IPS-18c (cell line): ENCODE results near the gene ACACB.
A peak's percentile ranks its signal among the peaks of the same experiment; 100 is the strongest.

Experiments
- H3K4me3 ChIP-seq: 2 replicates; pipeline ENCODE4 v1.7.0; 2013; ENCODE audit warnings: low read depth, mild to moderate bottlenecking, low read length, moderate library complexity; ENCODE audit not compliant: insufficient read depth
- H3K9me3 ChIP-seq: one replicate; pipeline ENCODE4 v1.6.1; 2013; ENCODE audit warnings: mild to moderate bottlenecking, low read length, moderate library complexity; ENCODE audit not compliant: control insufficient read depth, insufficient read depth

Gene ACACB

DNA sequence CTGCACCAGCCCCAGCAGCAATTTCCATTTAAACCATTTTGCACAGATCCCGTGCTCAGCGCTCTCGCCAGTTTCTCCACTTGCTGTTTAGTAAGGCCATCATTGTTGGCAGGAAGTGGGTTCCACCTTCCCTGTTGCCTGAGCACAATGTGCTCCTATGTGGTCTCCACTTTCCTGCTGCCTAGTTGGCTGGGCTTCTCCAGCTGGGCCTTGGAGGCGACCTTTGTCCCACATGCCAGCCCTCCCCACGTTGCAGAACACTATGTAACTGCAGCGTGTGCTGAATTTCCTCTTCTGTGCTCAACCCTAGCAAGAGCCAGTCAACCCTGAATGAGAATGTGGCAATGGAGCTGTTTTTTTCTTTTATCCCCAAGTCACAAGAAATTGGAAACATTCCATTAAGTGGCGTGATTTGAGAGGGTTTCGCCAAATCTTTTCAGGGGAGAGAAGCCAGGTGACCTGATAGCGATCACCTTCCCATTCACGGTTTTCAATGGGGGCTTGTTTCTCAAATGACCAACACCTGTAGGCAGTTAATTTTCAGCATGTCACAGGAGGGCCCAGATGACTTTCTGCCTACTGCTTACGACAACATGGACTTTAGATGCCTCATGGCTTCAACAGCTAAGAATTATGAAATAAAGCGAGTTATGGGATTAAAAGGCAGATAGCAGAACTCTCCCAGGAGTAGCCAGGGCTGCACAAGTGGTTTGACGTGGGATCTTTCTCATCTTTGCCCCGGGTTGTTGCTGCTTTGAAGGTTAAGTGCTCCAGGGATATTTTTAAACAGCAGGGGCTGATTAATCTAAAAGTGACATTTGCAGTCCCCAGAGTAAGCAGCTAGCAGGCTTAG is at the start of gene ACACB:
TSS of gene ACACB (plus strand) at position 830 of the 853 bp plus-strand sequence. CDS start 22,819 bp downstream, outside the sequence.
- Histone ChIP-seq H3K9me3 (no peaks in the 10 kb centered on the region), H3K4me3 (no peak within 1 kb of the TSS; the same call in 1 of the 2 replicates)

DNA sequence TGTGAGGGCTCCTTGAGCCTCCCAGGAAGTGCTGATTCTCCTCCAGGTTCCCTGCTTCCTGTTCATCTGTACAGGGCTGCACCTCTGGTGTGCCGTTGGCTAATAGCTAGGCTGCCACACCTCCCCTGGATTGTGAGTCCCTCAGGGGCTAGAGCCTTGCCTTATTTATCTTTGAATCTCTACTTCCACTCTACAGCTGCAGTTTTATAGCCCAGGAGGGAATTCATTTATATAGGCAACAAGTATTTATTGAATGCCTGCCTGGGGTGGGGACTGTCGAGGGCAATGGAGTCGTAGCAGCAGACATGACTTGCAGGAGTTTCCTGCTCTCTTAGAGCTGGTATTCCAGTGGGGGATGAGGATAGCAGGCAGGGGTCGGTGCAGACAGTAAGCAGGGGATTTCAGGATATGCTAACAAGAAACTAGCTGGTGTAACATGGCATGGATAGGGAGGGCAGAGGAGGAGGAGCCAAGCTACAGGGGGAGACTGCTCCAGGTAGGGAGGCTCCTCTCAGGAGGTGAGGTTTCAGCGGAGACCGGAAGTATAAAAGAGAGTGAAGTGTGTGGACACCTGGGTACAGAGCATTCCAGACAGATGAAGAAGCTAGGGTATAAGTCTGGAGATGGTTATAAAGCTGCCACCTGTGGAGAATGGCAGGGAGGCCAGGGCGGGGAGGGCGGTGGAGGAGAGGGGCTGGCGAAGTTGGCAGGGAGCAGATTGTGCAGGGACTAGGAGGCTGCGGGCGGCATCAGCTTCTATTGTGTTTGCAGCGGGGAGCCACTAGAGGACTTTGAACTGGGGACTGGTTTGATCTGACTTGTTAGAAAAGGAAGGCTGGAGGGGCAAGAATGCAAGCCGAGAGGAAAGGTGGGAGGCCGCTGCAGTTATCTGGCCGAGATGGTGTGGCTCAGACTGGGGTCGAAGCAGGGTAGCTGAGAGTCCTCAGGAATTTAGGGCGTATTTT is 46.8 kb upstream of the ACACB start:
- Histone ChIP-seq H3K9me3 (no peaks in the 10 kb centered on the region), H3K4me3 (peak overlapping the region; percentile 16; the same call in 1 of the 2 replicates)

DNA sequence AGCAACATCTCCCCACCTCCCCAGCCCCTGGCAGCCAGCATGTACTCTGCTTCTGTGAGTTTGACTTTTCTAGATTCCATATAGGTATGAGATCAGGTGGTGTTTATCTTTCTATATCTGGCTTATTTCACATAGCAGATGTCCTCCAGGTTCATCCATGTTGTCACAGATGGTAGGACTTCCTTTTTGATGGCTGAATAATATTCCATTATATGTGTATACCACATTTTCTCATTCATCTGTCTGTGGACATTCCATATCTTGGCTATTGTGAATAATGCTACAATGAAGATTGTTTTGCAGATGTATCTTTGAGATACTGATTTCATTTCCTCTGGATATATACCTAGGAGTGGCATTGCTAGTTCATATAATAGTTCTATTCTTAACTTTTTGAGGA is 41.5 kb upstream of the ACACB start:
- Histone ChIP-seq H3K9me3 (no peaks in the 10 kb centered on the region), H3K4me3 (no peak overlapping the region)

DNA sequence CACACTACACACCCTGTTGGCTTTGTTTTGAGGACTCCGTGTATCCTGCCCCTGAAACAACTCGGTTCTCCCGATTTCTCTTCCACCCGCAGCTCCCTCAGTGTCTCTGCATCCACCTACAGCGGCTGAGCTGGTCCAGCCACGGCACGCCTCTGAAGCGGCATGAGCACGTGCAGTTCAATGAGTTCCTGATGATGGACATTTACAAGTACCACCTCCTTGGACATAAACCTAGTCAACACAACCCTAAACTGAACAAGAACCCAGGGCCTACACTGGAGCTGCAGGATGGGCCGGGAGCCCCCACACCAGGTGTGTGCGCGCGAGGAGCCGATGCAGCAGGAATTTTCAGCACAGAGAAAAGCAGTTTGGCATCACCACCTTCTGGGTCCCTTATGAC is 33.6 kb upstream of the ACACB start:
- H3K4me3 ChIP-seq, result no peak overlapping the region
- H3K9me3 ChIP-seq, result no peaks in the 10 kb centered on the region

DNA sequence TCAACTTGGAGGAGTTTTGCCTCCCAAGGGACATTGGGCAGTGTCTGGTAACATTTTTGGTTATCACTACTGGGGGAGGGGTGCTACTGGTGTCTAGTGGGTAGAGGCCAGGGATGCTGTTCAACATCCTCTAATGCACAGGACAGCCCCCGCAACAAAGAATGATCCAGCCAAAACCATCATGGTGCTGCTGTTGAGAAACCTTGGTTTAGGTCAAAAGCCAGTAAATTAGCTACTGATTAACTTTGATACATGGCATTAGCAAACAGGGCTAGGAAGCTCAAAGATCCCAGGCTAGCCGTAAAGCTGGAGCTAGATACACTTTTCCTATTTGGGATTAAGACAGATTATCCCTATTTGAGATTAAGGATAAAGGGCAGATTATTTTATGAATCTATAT is 32.0 kb upstream of the ACACB start:
- no peaks in the 10 kb centered on the region for H3K9me3 ChIP-seq

DNA sequence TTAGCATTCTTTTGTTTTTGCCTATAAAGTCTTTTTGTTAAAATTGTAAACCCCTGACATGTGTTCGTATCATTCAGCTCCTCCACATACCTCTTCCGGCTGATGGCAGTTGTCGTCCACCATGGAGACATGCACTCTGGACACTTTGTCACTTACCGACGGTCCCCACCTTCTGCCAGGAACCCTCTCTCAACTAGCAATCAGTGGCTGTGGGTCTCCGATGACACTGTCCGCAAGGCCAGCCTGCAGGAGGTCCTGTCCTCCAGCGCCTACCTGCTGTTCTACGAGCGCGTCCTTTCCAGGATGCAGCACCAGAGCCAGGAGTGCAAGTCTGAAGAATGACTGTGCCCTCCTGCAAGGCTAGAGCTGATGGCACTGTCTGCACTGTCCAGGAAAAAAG is 30.8 kb upstream of the ACACB start:
- H3K9me3 ChIP-seq, result no peaks in the 10 kb centered on the region
- no peak overlapping the region for H3K4me3 ChIP-seq

More for the DNA sequence above, 32.0 kb upstream of the ACACB start:
- no peak overlapping the region for H3K4me3 ChIP-seq

DNA sequence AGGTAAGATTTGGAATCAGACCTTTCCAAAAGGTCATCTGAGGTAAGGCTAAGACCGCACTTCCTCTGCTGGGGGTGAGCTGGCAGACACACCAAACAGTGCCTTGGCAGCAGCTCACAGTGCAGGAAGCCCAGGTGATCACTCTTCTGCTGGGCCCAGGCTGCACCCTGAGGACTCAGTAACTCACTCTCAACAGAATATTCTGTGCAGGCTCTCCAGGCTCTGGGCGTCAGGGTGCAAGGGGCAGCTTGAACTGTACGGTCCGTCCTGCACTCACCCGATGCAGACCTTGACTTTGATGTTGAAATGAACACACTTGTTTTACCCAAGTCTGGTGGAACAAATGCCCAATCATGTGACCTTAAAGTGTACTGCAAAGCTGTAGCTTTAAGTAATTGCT is 29.1 kb upstream of the ACACB start:
- Histone ChIP-seq H3K9me3 (no peaks in the 10 kb centered on the region), H3K4me3 (no peak overlapping the region)

DNA sequence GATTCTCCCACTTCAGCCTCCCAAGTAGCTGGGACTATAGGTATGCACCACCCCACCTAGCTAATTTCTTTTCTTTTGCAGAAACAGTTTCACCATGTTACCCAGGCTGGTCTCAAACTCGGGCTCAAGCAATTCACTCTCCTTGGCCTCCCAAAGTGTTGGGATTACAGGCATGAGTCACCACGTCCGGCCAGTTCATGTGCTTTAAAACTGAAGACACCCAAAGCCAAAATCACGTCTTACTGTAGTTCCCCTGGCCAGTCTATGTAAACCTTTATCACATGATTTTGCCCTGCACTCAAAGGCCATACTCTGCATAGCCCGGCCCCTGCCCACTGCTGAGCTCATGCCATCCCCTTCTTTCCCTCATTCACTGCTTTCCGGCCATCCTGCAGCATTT is 27.6 kb upstream of the ACACB start:
- no peaks in the 10 kb centered on the region for H3K9me3 ChIP-seq
- H3K4me3 ChIP-seq, result no peak overlapping the region

DNA sequence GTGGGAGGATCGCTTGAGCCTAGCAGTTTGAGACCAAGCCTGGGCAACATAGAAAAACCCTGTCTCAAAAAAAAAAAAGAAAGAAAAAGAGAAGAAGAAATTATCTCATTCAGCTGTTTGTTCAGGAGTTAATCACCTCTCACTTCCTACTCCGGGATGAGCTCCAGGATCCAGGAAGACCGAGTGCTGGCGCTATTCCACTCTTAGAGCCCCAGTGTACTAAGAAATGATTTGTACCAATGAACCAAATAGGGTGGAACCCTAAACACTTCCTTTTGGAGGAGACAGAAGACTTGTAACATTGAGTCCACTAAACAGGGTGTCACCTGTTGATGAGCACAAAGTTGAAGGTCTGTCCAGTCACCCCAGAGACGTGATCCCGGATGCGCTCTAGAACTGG is 26.7 kb upstream of the ACACB start:
- Histone ChIP-seq H3K4me3 (no peak overlapping the region), H3K9me3 (no peaks in the 10 kb centered on the region)

DNA sequence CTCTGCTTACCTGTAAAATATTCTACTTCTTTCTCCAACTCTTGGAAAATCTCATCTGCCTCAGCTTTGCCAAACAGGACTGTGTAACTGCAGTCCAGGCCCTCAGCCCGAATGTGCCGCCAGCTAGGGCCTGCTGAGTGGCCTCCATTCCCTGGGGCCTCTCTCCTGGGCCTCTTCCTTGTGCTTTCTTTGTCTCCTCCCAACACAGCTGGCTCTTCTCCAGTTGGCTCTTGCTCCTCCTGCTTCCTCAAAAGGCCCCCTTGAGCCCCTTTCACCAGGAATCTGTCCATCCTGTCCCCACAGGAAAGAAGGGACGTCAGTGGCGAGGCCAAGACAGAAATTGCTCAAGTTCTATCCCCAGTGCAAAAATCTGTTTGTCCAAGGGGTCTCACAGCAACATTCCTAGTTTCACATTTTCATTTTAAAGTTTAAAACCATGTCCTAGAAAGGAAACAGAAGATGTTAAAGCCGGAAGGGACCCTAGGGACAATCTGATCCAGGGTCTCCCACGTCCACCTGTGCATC is 23.8 kb upstream of the ACACB start:
- H3K9me3 ChIP-seq, result no peaks in the 10 kb centered on the region
- H3K4me3 ChIP-seq, result peak overlapping the region; percentile 50

DNA sequence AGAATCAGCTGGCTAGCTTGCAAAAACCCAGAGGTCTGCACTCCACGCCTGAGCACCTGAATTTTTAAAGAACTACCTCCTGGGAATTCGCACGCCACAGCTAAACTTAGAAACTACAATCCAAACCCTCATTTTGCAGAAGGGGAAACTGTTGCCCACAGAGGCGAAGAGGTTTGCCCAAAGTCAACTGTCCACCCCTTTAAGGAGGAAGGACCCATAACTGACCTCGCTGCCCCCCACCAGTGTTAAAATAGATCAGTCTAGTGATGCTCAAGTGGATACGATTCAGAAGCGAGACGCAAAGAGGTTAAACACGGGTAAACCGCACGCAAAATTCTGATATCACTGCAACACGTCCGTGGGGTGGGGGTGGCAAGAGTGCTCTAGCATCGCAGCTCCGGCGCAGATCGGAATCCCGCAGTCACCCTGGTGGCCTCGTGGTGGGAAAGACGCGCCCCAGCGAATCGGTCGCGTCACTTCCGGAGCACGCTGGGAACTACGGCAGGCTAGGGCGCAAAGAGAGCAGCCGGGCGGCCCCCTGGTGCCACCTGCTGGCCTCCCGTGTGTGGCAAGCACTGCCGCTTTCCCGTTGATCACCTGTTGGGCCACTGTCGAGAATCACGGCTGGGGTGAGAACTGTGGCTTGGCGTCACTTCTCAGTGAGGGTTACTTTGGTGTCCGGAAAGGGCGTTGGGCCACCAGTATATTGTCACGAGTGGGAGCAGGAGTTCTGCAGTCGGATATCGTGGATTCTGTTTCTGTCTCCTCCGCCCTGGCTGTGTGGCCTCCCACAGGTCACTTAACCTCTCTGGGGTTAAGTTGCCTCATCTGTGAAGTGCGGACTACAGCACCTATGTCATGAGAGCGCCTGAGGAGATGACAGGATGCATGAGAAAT is 23.1 kb upstream of the ACACB start, which contains the start of gene ALKBH2:
TSS of gene ALKBH2 (minus strand) at position 451 of the 897 bp plus-strand sequence. CDS start 686 bp downstream, outside the sequence.
- no peaks in the 10 kb centered on the region for H3K9me3 ChIP-seq
- peak within 1 kb of the TSS; percentile 50 for H3K4me3 ChIP-seq

DNA sequence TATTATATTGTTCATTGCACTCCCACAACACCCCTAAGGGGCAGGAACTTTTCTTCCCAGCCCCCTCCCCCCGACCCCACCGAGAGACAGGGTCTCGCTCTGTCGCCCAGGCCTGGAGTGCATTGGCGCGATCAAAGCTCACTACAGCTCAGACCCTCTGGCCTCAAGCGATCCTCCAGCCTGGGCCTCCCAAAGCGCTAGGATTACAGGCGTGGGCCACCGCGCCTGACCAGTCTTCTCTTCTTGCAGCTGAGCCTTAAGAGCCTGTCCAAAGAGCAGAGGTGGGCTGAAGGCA is 19.3 kb upstream of the ACACB start:
- Histone ChIP-seq H3K4me3 (peak overlapping the region; percentile 84), H3K9me3 (no peaks in the 10 kb centered on the region)

DNA sequence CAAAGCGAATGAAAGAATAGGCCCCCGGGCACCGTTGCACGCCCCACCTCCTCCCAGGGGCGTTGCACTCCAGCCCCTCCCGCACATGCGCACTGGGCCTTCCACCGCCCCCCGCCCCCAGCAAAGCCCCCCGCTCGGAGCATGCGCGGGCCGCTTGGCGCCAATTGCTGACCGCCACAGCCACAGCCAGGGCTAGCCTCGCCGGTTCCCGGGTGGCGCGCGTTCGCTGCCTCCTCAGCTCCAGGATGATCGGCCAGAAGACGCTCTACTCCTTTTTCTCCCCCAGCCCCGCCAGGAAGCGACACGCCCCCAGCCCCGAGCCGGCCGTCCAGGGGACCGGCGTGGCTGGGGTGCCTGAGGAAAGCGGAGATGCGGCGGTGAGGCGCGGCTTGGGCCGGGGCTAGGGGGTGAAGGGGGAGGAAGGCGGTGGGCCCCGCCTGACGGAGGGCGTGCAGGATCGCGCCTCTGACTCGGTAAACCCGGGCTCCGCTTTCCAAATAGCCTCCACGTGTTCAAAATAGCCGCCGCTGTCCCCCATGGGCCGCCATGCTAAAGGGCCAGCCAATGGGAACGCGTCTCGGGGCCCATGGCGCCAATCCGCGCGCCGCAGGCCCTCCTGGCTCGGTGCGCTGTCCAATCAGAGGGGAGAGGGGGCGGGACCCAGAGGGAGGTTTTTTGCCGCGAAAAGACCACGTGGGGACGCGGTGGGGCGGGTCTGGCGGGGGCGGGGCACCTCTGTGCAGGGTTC is 18.8 kb upstream of the ACACB start, which contains the start of gene UNG:
TSS of gene UNG (plus strand) at position 163 of the 748 bp plus-strand sequence. CDS start at position 246, 83 bp downstream.
- Histone ChIP-seq H3K4me3 (peak within 1 kb of the TSS; percentile 84), H3K9me3 (no peaks in the 10 kb centered on the region)

DNA sequence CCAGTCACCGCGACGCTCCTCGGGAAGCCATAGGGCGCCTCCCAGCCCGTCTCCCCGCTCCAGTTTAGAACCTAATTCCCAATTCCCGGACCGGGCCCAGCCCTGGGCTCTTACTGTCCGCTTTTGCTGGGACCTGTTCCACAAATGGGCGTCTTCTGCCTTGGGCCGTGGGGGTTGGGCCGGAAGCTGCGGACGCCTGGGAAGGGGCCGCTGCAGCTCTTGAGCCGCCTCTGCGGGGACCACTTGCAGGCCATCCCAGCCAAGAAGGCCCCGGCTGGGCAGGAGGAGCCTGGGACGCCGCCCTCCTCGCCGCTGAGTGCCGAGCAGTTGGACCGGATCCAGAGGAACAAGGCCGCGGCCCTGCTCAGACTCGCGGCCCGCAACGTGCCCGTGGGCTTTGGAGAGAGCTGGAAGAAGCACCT is 18.2 kb upstream of the ACACB start:
- Histone ChIP-seq H3K9me3 (no peaks in the 10 kb centered on the region), H3K4me3 (peak overlapping the region; percentile 84)

DNA sequence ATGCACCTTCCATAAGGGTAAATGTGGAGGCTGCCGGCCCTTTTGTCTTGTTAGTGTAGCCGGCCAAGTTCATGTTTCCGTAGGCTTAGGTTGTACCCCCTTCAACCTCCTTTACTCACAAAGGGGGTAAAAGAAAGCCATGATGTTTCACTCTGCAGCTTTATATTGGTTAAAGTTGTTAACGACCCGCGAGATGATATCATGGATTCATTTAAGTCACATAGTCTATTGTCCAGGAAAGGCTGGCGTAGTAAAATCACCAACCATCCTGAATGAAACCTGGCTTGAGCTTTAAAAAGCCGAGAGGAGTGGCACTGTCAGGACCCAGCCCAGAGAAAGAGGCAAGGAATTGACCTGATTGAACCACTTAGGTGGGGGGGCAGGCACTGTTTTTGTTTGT is 17.7 kb upstream of the ACACB start:
- Histone ChIP-seq H3K9me3 (no peaks in the 10 kb centered on the region), H3K4me3 (peak overlapping the region; percentile 84)

DNA sequence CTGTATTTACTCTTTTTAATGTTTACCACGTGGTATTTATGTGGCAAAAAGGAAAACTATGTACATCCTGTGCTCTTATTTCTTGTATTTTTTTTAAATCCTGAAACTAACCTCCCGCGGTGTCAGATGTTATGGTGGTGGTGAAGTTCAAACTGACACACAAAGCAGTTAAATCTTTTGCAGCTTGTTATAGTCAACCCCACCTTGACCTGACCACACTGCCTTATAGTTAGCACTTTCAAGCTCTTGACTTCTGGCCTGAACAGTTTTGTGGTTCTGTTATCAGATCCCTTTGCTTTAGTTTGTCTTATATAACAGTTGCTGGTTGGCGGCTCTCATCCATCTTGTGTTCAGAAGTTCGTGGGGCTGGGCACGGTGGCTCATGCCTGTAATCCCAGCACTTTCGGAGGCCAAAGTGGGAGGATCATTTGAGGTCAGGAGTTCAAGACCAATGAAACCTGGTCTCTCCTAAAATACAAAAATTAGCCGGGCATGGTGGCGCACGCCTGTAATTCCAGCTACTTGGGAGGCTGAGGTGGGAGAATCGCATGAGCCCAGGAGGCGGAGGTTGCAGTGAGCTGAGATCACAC is 16.9 kb upstream of the ACACB start:
- Histone ChIP-seq H3K9me3 (no peaks in the 10 kb centered on the region), H3K4me3 (no peak overlapping the region)
